Activated naive CD4-positive, alpha-beta T cell treated with anti-CD3 and anti-CD28 coated beads, Interleukin-2, amount 10 ng/mL, durations not matched to agents 7 days and 5 days (primary cell): ENCODE results near the gene IL13.
A peak's percentile ranks its signal among the peaks of the same experiment; 100 is the strongest.

ENCODE experiments used
- CTCF ChIA-PET: fragments of 350-600 bp; sonication (Branson Sonifier 250); formaldehyde crosslinking; loops from one replicate; lab custom pipeline; 2021; ENCODE audit warnings: antibody characterized with exemption; lab: Charles Lee
- DNase-seq: peaks from one replicate; pipeline ENCODE4 v3.0.0-alpha.2; 2020
- H3K27ac Mint-ChIP-seq: one replicate; pipeline ENCODE4 v1.8.0; 2021; ENCODE audit warnings: mild to moderate bottlenecking, moderate library complexity, mixed read lengths
- H3K27me3 Mint-ChIP-seq: one replicate; pipeline ENCODE4 v1.8.0; 2021; ENCODE audit warnings: mild to moderate bottlenecking, mixed read lengths
- H3K36me3 Mint-ChIP-seq: one replicate; pipeline ENCODE4 v1.8.0; 2021; ENCODE audit warnings: mixed read lengths
- H3K4me1 Mint-ChIP-seq: one replicate; pipeline ENCODE4 v1.8.0; 2021; ENCODE audit warnings: mixed read lengths
- H3K4me3 Mint-ChIP-seq: one replicate; pipeline ENCODE4 v1.8.0; 2021; ENCODE audit warnings: mild to moderate bottlenecking, moderate library complexity, mixed read lengths
- H3K9me3 Mint-ChIP-seq: one replicate; pipeline ENCODE4 v1.8.0; 2021; ENCODE audit warnings: mixed read lengths

IL13 gene

DNA sequence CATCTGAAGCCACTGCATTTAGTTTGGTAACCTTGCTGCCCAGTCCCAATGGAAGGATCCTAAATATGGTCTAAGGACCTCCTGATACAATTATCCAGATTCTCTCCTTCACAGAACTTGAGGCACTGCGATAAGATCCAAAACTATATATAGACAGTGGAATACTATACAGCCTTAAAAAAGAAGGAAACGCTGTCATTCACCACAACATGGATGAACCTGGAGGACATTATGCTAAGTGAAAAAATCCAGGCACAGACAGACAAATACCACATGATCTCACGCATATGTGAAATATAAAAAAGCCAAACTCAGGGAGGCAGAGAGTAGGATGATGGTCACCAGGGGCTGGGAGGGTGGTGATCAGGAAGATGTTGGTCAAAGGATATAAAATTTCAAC is 13.0 kb downstream of the IL13 start:
- H3K4me3 Mint-ChIP-seq, result no peak overlapping the region
- no peaks in the 10 kb centered on the region for H3K9me3 Mint-ChIP-seq
- H3K27ac Mint-ChIP-seq, result no peak overlapping the region
- no peaks in the 10 kb centered on the region for H3K36me3 Mint-ChIP-seq
- peaks cover 13% of the 10 kb centered on the region for H3K27me3 Mint-ChIP-seq
- CTCF ChIA-PET, result no interaction called here
- DNase-seq, result no peak
- H3K4me1 Mint-ChIP-seq, result peaks cover 17% of the 10 kb centered on the region

DNA sequence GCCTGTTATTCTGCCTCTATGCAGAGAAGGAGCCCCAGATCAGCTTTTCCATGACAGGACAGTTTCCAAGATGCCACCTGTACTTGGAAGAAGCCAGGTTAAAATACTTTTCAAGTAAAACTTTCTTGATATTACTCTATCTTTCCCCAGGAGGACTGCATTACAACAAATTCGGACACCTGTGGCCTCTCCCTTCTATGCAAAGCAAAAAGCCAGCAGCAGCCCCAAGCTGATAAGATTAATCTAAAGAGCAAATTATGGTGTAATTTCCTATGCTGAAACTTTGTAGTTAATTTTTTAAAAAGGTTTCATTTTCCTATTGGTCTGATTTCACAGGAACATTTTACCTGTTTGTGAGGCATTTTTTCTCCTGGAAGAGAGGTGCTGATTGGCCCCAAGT is 15.5 kb downstream of the IL13 start:
- Mint-ChIP-seq H3K4me1 (peaks cover 15% of the 10 kb centered on the region), H3K9me3 (no peaks in the 10 kb centered on the region), H3K27ac (no peak overlapping the region), H3K4me3 (no peak overlapping the region), H3K27me3 (peaks cover 23% of the 10 kb centered on the region), H3K36me3 (no peaks in the 10 kb centered on the region)
- CTCF ChIA-PET, result no interaction called here
- DNase-seq, result no peak

DNA sequence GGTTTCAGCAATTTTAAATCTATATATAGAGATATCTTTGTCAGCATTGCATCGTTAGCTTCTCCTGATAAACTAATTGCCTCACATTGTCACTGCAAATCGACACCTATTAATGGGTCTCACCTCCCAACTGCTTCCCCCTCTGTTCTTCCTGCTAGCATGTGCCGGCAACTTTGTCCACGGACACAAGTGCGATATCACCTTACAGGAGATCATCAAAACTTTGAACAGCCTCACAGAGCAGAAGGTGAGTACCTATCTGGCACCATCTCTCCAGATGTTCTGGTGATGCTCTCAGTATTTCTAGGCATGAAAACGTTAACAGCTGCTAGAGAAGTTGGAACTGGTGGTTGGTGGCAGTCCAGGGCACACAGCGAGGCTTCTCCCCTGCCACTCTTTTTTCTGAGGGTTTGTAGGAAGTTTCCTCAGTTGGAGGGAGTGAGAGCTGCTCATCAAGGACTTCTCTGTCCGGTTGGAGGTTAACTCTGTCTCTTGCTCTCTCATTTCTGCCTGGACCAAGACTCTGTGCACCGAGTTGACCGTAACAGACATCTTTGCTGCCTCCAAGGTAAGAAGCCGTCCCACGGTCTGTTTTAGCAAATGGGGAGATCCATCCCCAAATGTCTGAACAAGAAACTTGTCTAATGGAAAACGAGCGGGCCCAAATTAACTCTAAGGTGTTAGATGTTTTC is 16.1 kb downstream of the IL13 start, which contains the start of gene IL4:
Gene IL4, plus strand, starts transcription at position 51 of the 692 bp plus-strand sequence. Its CDS starts 62 bp downstream, at position 113.
- peaks cover 15% of the 10 kb centered on the region for H3K4me1 Mint-ChIP-seq
- H3K4me3 Mint-ChIP-seq, result no peak within 1 kb of the TSS
- peak within 1 kb of the TSS; percentile 78 for H3K27ac Mint-ChIP-seq
- H3K9me3 Mint-ChIP-seq, result no peaks in the 10 kb centered on the region
- H3K27me3 Mint-ChIP-seq, result peaks cover 29% of the 10 kb centered on the region
- CTCF ChIA-PET, result interaction anchor here (1.6 kb wide), 1 partner anchor 146 kb away, joined by 4 read pairs; no protein-coding TSS in a partner anchor
- no peak for DNase-seq
- H3K36me3 Mint-ChIP-seq, result no peaks in the 10 kb centered on the region

DNA sequence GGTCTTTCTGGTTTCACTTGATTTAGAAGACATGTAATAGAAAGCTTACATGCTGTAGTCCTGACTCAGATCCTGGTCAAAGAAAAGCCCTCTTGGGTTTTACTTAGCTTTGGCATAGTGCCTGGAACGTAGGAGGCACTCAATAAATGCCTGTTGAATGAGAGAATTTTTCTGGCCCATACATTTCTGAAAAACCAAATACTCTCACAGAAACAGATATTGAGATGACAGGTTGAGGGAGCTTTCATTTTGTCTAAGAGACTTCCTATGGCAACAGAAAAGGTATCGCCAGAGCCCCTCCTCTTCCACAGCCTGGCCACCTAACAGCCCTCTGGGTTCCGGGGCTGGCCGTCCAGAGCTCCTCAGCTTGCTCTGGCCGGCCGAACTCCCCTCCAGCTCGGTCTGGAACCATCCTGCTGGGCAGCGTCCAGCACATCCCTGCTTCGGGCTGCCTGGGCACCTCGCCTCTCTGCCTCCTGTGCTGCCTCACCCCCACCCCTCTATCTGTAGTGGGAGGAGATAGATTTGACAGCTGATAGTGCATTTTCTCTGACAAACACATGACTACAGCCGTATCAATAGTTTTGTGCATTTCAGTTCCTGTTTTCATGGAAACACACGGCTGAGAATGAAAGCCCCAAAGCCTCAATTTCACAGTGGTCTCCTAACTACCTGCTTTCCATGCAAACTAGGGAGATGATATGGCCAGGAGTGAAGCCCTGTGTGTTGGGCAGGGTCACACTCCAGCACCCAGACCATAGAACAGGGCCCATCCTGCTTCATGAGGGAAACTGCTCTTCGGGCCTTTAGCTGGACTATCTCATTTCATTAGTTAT is 16.9 kb downstream of the IL13 start:
- no peaks in the 10 kb centered on the region for H3K36me3 Mint-ChIP-seq
- peaks cover 25% of the 10 kb centered on the region for H3K27me3 Mint-ChIP-seq
- CTCF ChIA-PET, result interaction anchor here (0.6 to 1.6 kb wide), 3 partner anchors 40 to 255 kb away, joined by 4 to 5 read pairs (median 4); no protein-coding TSS in a partner anchor
- peaks cover 15% of the 10 kb centered on the region for H3K4me1 Mint-ChIP-seq
- no peak for DNase-seq
- H3K4me3 Mint-ChIP-seq, result no peak overlapping the region
- H3K9me3 Mint-ChIP-seq, result no peaks in the 10 kb centered on the region
- H3K27ac Mint-ChIP-seq, result peak overlapping the region; percentile 78

DNA sequence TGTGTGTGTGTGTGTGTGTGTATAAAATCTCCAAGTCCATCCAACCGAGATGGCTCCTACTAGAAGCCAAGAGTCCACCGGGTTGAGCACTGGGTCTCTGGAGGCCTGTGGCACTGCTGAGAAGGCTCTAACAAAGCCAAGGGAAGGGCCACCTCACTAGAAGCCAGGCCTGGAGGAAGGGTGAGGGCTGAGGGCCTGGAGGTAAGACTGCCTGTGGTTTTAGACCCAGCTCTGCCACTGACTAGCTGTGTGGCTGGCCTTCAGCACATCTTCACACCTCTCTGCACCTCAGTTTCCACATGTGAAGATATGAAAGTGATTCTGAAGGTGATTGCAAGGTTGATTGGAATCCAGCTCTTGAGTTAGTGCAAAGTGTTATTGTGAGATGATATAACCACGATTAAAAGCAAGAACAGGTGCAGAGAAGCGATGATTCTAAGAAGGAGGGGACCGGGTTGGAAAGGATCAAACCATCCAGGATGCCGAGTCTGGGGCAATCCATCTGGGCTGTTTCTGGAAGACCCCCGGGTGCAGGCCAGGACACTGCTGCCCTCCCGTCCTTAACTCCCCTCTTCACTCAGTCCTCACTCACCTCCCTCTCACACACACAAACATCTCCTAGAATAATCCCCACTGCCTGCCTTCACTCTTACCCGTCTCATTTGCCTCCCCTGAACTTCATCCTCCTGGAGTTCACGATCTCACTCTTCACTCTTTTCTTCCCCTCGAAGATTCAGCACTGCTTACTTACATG is 18.1 kb downstream of the IL13 start:
- CTCF ChIA-PET, result interaction anchor here (1.6 kb wide), 1 partner anchor 144 kb away, joined by 4 read pairs; no protein-coding TSS in a partner anchor
- Mint-ChIP-seq H3K36me3 (no peaks in the 10 kb centered on the region), H3K4me3 (no peak overlapping the region), H3K4me1 (peaks cover 15% of the 10 kb centered on the region), H3K27me3 (peaks cover 29% of the 10 kb centered on the region), H3K27ac (no peak overlapping the region), H3K9me3 (no peaks in the 10 kb centered on the region)
- DNase-seq, result no peak

DNA sequence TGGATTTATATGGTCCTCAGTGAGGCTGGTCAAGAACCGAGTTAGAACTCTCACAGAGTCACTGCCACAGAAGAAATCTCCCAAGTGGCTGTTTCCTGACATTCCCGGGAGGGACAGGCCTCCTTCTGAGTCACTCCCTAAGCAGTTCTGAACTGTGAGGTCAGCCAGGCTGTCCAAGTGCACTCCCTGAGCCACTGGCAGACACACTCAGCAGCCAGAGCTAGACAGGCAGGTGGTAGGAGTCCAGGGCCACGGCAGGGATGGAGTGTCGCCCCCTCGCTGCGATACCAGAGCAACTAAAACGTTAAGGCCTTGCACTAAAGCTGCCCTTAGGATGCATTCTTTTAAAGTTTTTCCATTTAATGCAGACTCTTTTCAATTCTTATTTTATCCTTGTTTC is 19.2 kb downstream of the IL13 start:
- CTCF ChIA-PET, result no interaction called here
- Mint-ChIP-seq H3K27me3 (peaks cover 30% of the 10 kb centered on the region), H3K9me3 (no peaks in the 10 kb centered on the region), H3K4me3 (no peak overlapping the region), H3K27ac (no peak overlapping the region), H3K4me1 (peaks cover 15% of the 10 kb centered on the region), H3K36me3 (no peaks in the 10 kb centered on the region)
- no peak for DNase-seq

DNA sequence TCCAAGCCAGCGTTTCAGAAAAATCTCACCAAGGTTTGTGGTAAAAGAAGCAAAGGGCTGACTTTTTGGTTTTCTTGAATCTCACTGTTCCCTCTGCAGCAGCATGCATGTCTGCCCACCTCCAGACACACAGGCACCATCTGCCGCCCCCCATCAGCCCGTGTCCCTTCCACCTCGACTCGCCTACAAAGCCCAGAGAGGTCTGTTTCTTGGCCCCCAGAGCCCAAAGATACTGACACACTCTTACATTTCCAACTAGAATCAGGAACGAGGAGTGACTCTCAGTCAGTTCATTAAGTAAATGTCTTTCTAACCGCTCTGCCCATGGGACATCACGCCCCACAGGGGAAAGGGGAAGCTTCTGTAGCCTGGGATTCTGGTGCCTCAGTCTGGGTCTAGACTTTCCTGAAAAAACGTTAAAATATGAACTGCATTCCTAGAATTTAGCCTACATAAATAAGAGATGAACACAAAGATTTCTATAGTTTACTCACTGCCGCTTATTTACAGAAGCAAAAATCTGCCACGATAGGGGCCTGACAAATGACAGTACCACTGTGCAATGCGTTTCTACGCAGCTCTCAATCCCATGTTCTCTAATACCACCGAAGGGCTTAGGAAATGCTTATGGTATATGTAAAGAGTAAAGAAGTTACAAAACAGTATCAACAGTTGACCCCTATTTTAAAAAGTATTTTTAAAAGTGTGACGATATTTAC is 19.9 kb downstream of the IL13 start:
- H3K4me3 Mint-ChIP-seq, result no peak overlapping the region
- peaks cover 15% of the 10 kb centered on the region for H3K4me1 Mint-ChIP-seq
- H3K27ac Mint-ChIP-seq, result no peak overlapping the region
- H3K9me3 Mint-ChIP-seq, result no peaks in the 10 kb centered on the region
- H3K36me3 Mint-ChIP-seq, result no peaks in the 10 kb centered on the region
- H3K27me3 Mint-ChIP-seq, result peaks cover 30% of the 10 kb centered on the region
- DNase-seq, result no peak
- CTCF ChIA-PET, result no interaction called here

DNA sequence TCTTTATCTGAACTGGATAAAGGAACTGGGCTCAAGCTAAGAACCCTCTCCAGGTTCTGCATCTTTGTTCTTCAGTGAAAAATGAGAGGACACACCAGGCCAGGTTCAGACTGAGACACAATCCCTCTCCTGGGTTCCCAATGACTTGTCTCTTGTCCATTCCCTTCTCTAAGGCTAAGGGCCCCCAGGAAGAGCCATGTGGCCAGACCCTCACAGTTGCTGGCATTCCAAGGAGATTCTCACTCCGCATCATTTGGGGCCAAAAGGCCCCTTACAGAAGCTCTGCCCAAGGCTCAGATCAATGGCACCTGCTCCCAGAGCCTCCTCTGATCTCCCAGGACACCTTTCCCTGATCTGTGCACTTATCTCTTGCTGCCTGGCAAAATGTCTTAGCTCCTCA is 20.8 kb downstream of the IL13 start:
- peaks cover 30% of the 10 kb centered on the region for H3K27me3 Mint-ChIP-seq
- no peak for DNase-seq
- H3K27ac Mint-ChIP-seq, result no peak overlapping the region
- no peaks in the 10 kb centered on the region for H3K36me3 Mint-ChIP-seq
- no peaks in the 10 kb centered on the region for H3K9me3 Mint-ChIP-seq
- CTCF ChIA-PET, result no interaction called here
- H3K4me3 Mint-ChIP-seq, result no peak overlapping the region
- H3K4me1 Mint-ChIP-seq, result peaks cover 15% of the 10 kb centered on the region

DNA sequence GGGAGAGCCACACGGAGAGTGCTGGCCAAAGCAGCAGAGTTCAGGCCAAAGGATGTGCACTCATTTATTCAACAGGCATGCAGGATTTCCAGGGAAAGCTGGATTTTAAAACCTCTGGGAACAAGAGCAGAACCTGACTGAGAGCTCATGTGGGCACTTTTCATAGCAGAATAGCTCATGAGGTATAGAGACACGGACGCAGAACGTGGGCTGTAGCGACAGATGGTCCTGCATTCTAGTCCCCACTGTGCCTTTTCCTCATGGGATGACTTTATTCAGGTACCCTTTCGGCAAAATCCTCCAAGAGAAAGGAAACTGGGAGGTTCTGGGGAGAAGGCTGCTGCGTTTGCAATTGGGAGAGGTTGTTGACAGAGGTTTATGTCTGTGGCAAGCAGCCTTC is 21.2 kb downstream of the IL13 start:
- CTCF ChIA-PET, result no interaction called here
- Mint-ChIP-seq H3K4me1 (peaks cover 15% of the 10 kb centered on the region), H3K27ac (no peak overlapping the region), H3K36me3 (no peaks in the 10 kb centered on the region), H3K4me3 (no peak overlapping the region), H3K27me3 (peaks cover 27% of the 10 kb centered on the region), H3K9me3 (no peaks in the 10 kb centered on the region)
- DNase-seq, result no peak

DNA sequence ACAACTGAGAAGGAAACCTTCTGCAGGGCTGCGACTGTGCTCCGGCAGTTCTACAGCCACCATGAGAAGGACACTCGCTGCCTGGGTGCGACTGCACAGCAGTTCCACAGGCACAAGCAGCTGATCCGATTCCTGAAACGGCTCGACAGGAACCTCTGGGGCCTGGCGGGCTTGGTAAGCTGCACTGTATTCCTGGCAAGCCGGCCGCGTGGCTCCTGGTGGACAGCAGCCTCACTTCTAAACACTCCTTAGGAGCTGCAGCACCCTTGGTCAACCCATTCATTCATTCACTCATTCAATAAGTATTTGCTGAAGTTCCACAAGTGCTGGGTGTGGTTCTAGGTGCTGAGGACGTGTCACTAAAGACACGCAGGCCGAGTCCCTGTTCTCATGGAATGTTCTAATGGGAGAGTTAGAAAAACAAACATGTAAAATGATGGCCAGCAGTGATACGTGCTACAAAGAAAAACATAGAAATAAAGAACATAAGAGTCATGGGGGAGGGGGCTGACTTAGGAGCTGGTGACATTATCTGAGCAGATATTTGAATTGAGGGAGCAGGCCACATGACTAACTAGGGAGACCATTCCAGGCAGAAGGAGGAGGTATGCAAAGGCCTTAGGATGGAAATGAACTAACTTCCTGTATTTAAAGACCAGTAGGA is 21.9 kb downstream of the IL13 start:
- H3K36me3 Mint-ChIP-seq, result no peaks in the 10 kb centered on the region
- H3K27me3 Mint-ChIP-seq, result peaks cover 25% of the 10 kb centered on the region
- H3K4me1 Mint-ChIP-seq, result peaks cover 14% of the 10 kb centered on the region
- no peak overlapping the region for H3K27ac Mint-ChIP-seq
- no peak overlapping the region for H3K4me3 Mint-ChIP-seq
- no peak for DNase-seq
- CTCF ChIA-PET, result no interaction called here
- H3K9me3 Mint-ChIP-seq, result no peaks in the 10 kb centered on the region

DNA sequence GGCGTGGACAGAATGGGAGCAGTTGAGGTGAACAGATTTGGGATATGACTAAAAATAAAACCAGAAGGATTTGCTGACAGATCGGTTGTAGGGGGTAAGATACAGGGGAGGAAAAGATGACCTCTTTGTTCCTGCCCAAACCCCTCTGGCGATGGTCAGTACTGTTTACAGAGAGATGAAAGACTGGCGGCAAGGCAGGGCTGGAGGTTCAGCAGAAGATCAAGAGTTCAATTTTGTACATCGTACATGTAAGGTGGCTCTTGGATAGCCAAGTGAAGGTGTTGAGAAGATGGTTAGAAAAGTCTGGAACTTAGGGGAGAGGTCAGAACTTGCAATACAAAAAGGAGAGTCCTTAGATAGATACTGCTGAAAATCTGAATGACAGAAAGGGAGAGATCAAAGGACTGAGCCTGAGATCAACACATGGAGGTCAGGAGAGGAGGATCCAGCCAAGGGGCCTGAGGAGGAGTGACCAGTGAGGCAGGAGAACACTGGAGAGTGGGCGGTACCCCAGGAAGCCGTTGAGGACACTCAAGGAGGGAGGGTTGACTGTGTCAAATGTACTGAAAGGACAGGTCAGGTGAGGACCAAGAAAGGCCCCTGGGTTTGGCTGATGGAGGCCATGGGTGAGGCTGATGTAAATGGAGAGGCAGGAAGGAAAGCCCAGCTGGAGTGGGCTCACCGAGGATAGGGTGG is 23.0 kb downstream of the IL13 start:
- H3K4me3 Mint-ChIP-seq, result no peak overlapping the region
- no peak overlapping the region for H3K27ac Mint-ChIP-seq
- CTCF ChIA-PET, result interaction anchor here (1.1 kb wide), 1 partner anchor 37 kb away, joined by 3 read pairs; no protein-coding TSS in a partner anchor
- no peaks in the 10 kb centered on the region for H3K36me3 Mint-ChIP-seq
- H3K9me3 Mint-ChIP-seq, result no peaks in the 10 kb centered on the region
- no peak for DNase-seq
- peaks cover 25% of the 10 kb centered on the region for H3K27me3 Mint-ChIP-seq
- peaks cover 13% of the 10 kb centered on the region for H3K4me1 Mint-ChIP-seq

DNA sequence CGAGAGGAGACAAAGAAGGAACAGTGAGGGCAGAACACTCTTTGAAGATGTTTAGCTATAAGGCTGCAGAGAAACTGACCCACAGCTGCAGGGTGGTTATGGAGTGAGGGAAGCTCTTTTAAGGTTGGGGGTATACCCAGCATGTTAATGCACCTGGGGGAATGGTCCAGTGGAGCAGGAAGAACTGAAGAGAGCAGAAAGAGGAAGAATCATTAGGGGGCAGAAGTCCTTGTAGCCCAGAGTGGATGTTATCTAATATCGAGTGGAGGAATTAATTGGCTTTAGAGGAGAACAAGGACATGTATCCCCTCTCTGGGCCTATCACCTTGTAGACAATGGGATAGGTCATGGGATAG is 23.5 kb downstream of the IL13 start:
- Mint-ChIP-seq H3K4me1 (peaks cover 15% of the 10 kb centered on the region), H3K4me3 (no peak overlapping the region), H3K36me3 (no peaks in the 10 kb centered on the region), H3K9me3 (no peaks in the 10 kb centered on the region), H3K27ac (no peak overlapping the region), H3K27me3 (peaks cover 26% of the 10 kb centered on the region)
- CTCF ChIA-PET, result interaction anchor here (1.1 kb wide), 1 partner anchor 37 kb away, joined by 3 read pairs; no protein-coding TSS in a partner anchor
- DNase-seq, result no peak

DNA sequence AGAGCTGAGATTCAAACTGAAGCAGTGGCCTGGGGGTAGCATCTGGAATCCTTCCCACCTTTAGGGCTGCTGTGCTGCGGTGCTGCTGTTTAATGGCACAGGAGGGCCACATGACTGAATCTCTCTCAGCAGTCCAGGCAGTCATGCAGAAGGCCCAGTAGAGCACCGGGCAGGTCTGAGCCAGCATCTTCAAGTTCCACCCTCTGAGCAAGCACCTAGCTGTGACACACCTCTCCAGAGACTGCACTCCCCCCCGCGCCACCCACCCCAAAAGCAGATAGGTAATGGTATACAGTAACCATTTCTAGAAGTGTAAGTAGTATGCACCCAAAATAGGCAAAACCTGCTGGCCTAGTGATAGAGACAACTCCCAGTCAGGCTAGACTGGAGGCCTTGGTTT is 24.0 kb downstream of the IL13 start:
- Mint-ChIP-seq H3K36me3 (no peaks in the 10 kb centered on the region), H3K9me3 (no peaks in the 10 kb centered on the region), H3K4me3 (no peak overlapping the region), H3K27ac (no peak overlapping the region), H3K4me1 (peaks cover 16% of the 10 kb centered on the region), H3K27me3 (peaks cover 21% of the 10 kb centered on the region)
- CTCF ChIA-PET, result interaction anchor here (1.1 kb wide), 1 partner anchor 38 kb away, joined by 3 read pairs; no protein-coding TSS in a partner anchor
- DNase-seq, result no peak
